ENCODE results near the gene TRABD.
"Not testable (repeated sequence)": the region's sequence is repeated elsewhere in the genome, so short reads cannot be mapped to it uniquely, and the experiment has no call there.

The TRABD gene

DNA sequence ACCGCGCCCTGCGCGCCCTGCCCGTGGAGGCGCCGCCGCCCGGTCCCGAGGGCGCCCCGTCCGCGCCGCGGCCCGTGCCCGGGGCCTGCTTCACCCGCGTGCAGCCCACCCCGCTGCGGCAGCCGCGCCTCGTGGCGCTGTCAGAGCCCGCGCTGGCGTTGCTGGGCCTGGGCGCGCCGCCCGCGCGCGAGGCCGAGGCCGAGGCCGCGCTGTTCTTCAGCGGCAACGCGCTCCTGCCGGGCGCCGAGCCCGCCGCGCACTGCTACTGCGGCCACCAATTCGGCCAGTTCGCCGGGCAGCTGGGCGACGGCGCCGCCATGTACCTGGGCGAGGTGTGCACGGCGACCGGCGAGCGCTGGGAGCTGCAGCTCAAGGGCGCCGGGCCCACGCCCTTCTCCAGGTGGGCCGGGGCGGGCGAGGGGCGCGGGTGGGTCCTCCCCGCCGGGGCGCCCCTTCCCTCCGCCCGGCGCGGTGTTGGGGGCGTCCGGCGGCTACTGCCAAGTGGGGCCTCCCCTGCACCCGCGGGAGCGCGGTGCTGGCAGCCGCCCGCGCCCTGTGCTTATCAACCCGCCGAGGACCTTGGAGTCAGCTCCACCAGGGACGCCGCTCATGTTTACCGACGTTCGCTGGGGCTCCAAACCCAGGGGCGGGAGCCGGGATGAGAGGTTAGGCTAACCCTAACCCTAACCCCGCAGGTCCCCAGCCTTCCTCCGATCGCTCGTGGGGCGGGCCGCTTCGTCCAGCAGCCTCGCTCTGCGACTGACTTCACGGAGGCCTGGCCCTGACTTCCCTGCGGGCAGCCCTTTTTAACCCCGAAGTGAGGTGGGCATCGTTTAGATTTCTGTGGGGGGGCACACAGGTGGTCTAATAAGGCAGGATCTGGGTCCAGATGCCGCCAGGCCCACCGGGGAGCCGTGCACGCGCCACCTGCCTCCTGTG, 15.7 kb downstream of the TRABD start:
- peak; percentile 67 for DNase-seq (ENCODE audit: low spot score)

DNA sequence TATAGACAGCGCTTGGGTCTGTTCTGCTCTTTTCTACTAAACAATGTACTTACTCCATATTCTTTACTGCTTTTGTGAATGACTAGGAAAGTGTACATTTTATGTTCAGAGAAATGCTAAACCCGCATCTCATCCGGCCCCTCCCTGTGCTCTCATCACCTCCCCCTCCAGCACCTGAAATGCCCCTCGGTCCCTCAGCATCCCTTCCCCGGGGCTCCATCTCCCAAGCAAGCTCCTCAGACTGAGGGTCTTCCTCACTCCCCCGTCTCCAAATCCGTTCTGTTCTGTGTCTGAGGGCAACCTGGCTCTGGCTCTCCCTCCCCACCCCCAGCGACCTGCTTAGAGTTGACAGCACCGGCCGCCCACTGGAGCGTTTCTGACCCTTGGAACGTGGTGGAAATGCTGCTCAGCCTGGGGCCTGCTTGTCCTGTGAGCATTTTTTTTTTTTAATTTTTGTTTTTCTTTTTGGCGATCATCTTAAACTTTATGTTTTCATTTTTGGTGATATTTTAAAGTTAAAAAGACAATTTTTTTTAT, 16.5 kb downstream of the TRABD start:
- DNase-seq (ENCODE audit: low spot score), result no peak

DNA sequence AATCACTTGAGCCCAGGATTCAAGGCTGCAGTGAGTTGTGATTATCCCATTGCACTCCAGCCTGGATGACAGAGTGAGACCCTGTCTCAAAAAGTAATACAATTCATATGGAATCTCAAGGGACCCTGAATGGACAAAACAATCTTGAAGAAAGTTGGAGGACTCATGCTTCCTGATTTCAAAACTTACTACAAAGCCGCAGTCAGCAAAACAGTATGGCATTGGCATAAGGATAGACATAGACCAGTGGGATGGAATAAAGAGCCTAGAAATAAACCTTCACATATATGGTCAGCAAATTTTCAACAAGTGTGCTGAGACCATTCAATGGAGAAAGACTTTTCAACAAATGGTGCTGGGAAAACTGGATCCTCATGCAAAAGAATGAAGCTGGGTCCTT, 17.6 kb downstream of the TRABD start:
- DNase-seq (ENCODE audit: low spot score), result no peak

DNA sequence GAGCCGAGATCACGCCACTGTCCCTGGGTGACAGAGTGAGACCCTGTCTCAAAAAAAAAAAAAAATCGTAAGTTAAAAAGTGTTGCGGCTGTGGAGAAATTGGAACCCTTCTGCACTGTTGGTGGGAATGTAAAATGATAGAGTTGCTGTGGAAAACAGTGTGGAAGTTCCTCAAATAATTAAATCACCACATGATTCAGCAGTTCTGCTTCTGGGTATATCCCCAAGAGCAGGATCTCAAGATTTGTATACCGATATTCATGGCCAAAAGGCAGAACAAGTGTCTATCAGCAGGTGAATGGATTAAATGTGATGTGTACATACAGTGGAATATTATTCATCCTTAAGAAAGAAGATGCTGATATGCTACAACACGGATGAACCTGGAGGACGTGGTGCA, 18.9 kb downstream of the TRABD start:
- DNase-seq (ENCODE audit: low spot score), result no peak

DNA sequence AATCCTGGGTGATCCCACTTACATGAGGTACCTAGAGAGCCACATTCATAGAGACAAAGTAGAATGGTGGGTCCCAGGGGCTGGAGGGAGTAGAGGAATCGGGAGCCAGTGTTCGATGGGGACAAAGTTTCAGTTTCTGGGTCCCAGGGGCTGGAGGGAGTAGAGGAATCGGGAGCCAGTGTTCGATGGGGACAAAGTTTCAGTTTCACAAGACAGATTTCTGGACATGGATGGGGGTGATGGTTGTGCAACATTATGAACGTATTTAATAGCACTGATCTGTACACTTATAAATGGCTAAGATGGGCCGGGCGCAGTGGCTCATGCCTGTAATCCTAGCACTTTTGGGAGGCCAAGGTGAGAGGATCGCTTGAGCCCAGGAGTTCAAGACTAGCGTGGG, 19.3 kb downstream of the TRABD start:
- DNase-seq (ENCODE audit: low spot score), result not testable (repeated sequence)

DNA sequence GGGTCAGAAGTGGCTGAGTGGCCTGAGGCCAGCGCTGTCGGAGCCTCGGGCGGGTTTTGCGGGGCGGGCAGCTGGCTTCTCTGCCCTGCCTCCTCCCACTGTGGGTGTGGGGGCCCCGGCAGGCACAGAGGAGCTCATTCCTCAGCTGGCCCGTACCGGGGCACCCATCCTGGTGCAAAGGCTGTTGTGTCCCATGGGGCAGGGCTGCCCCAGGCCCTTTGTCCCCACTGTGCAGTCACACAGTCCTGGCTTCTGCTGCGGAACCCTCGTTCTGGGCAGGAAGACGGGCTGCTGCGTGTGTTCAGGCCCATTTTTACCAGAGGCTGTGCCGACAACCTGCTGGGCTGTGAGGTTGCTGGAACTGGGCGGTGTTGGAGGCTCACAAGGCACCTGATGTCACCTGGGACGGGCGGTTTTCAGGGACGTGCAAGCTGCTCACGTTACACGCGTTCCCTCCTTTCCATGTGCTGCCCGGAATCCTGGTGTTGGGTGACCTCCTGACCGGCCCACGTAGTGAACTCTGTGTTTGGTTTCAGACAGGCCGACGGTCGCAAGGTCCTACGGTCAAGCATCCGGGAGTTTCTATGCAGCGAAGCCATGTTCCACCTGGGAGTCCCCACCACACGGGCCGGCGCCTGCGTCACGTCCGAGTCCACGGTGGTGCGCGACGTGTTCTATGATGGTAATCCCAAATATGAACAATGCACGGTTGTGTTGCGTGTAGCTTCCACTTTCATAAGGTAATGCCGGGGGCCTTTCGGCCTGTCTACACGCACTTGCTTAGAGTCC, 20.3 kb downstream of the TRABD start:
- DNase-seq (ENCODE audit: low spot score), result no peak

DNA sequence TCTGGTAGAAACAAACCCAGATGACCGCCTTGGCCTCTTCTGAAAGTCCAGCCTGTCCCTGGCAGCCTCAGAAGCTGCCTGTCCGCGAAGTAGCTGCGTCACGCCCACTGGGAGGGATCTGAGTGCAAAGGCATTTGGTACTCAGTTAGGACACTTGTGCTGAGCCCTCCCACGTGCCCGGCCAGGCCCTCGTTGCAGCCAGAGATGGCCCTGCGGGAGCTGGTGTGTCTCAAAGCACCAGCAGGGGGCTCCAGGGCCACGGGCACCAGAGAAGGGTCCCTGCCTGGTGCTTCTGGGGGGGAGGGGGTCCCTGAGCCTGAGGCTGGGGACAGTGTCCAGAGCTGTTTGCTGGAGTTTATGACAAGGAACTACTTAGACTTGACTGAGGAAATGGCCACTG, 20.9 kb downstream of the TRABD start:
- peak; percentile 67 for DNase-seq (ENCODE audit: low spot score)

DNA sequence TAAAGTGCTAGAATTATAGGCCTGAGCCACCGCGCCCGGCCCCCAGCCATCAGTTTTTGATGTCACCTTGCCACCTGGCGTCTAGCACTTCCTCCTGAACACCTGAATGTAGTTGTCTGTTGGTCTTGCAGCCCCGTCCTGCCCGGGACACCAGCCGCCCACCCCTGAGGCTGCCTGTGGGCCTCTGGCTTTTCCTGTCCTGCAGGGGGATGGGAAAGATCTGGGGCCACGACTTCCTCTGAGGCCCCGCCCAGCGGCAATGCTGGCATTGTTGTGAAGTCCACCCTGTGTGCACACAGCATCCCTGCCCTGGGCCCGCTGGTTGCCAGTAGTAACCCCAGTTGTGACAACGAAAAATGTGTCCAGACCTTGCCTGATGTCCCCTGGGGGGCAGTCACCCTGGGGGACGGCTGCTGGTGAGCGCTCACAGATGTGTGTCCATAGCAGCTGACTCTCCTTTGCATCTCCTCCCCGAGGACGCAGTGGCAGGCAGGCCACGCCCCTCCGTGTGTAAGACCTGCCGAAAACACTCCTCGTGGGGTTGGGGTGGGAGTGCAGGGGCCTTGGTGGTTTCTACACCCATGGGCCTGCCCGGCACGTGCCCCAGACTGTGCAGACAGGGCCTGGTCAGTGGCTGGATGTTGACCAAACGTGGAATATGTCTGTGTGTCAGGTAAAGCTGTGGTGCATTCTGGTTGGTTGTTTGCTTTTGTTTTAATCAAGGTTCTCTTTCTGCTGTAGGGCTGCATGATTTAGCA, 21.8 kb downstream of the TRABD start:
- no peak for DNase-seq (ENCODE audit: low spot score)

DNA sequence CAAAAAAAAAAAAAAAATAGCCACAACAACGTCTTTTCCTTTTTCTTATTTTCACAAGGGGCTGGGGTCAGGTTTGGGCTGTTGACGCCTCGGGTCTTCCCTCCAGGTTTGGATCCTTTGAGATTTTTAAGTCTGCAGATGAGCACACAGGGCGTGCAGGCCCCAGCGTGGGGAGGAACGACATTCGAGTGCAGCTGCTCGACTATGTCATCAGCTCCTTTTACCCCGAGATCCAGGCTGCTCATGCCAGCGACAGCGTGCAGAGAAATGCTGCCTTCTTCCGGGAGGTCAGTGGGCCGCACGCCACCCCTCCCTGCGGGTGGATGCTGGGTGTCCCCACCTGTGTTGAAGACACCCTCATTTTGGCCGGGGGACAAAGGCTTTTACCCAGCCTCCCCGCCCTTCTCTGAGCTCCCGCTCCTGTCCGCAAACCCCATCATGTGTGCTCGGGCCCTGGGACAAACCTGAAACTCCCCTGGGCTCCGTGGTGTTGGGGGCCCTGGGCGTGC, 22.8 kb downstream of the TRABD start:
- no peak for DNase-seq (ENCODE audit: low spot score)

DNA sequence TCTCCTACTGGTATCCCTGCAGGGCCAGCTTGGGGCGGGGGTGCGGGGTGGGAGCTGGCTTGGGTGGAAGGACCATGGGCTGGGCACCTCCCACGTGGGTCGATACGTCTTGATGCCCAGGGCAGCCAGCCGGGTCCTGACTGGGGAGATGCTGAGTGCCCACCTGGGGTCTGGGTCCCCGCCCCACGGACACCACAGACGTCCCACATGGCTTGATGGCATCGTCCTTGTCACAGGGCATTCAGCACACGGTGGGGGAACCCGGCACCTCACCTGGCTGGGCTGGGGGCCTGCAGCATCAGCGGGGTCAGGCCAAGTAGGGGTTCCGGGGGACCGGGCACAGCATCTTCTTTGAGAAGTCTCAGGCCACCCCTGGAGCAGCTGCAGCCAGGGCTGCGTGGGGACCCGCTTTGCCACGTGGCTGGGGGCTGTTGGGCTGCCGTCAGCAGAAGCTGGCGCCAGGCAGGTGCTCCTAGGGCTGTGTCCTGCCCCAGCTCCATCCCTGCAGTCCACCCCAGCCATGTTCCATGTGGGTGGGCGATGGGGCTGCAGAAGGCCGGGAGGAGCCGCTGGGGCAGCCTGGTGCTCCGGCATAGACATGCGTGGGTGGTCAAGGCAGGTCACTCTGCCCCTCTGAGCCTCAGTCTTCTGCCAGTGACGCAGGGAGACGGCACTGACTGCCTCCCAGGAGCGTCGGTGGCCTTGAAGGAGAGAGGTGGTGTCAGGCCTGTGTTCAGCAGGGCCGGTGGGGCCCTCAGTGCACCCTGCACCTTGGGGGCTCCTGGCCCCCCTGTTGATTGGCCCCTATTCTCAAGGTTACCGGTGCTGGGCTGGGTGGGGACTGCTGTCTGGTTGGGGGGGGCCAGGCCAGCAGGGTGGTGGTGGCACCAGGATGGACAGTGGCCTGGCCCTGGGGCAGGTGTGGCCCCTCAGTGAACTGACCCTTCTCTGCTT, 23.5 kb downstream of the TRABD start:
- no peak for DNase-seq (ENCODE audit: low spot score)

DNA sequence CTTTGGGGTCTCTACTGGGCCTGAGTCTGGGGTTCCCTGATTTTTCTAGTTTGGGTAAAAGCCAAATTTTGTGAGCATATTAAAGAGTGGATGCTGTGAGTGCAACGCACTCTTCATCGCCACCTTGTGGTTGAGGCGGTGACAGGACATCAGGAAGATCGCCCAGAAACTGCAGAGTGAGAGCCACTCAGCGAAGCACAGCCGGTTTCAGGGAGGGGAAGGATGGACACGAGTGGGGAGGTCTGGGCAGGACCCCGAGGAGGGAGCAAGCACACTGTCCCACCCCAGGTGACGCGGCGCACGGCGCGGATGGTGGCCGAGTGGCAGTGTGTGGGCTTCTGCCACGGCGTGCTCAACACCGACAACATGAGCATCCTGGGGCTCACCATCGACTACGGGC, 24.2 kb downstream of the TRABD start:
- DNase-seq (ENCODE audit: low spot score), result peak; percentile 89

DNA sequence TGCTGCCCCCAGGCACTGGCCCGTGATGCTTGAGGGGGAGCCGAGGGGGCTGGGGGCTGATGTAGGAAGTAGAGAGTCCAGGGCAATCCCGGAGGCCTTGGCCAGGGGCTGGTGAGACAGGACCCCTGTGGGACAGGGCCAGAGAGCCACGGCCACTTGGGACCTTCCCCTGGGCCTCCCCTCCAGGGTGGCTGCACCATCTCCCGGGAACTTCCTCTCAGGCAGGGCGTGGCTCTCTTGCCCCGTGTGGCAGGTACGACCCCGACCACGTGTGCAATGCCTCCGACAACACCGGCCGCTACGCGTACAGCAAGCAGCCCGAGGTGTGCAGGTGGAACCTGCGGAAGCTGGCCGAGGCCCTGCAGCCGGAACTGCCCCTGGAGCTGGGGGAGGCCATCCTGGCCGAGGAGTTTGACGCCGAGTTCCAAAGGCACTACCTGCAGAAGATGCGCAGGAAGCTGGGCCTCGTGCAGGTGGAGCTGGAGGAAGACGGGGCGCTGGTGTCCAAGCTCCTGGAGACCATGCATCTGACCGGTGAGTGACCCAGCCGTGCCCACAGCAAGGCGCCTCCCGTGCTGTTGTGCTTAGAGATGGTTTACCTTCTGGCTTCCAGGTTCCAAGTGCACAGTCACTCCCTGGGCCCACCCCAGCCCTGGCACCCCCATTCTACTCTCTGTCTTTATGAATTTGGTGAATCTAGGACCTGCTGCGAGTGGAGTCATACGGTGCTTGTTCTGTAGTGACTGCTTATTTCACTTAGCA, 24.8 kb downstream of the TRABD start:
- DNase-seq (ENCODE audit: low spot score), result no peak

DNA sequence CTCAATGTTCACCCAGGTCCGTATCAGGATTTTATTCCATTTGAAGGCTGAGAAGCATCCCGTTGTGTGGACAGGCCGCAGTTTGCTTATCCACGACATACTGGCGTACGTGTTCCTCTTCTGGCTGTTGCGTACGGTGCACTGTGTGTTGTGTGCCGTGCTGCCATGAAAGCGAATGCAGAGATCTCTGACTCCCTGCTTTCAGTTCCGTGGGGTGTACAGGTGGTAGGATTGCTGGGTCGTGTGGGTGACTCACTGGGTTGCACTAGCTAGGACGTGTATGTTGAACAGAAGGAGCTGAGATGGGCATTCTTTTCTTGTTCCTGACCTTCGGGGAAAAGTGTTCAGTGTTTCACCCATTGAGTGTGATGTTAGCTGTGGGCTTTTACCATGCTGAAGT, 25.4 kb downstream of the TRABD start:
- DNase-seq (ENCODE audit: low spot score), result no peak

DNA sequence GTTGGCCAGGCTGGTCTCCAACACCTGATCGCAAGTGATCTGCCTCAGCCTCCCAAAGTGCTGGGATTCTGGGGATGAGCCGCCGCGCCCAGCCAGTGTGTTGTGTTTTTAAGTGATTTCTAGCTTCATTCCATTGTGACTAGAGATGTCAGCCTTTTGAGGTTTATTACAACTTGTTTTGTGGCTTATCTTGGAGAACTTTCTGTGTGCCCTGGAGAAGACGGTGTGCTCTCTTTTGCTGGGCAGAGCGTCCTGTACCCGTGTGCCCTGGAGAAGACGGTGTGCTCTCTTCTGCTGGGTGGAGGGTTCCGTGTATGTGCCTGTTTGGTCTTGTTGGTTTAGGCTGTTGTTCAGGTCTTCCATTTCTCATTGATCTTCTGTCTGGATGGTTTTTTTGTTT, 27.6 kb downstream of the TRABD start:
- DNase-seq (ENCODE audit: low spot score), result no peak

DNA sequence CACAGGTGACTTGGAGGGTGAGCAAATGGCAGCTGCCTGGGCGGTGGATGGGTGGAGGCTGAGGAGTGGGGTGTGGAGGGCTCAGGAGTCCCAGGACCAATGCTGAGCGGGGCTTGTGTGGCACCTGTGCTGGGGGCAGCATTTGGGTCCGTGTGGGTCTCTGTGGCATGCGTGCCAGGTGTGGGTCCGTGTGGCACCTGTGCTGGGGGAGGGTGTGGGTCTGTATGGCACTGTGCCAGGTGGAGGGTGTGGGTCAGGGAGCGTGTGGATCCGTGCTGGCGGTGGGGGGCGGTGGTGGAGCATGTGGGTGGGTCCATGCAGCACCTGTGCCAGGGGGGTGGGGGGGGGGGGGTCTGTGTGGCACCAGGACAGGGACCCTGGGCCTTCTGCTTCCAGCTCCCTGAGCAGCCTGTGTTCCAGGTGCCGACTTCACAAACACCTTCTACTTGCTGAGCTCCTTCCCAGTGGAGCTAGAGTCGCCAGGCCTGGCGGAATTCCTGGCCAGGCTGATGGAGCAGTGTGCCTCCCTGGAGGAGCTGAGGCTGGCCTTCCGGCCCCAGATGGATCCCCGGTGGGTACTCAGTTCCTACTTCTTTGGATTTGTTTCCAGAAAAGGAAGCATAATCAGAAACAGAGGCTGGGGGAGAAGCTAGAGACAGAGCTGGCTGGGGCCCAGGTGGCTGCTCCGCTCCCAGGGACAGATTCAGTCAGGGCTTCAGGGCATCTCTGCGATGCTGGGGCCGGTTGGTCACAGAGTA, 29.8 kb downstream of the TRABD start:
- DNase-seq (ENCODE audit: low spot score), result no peak

DNA sequence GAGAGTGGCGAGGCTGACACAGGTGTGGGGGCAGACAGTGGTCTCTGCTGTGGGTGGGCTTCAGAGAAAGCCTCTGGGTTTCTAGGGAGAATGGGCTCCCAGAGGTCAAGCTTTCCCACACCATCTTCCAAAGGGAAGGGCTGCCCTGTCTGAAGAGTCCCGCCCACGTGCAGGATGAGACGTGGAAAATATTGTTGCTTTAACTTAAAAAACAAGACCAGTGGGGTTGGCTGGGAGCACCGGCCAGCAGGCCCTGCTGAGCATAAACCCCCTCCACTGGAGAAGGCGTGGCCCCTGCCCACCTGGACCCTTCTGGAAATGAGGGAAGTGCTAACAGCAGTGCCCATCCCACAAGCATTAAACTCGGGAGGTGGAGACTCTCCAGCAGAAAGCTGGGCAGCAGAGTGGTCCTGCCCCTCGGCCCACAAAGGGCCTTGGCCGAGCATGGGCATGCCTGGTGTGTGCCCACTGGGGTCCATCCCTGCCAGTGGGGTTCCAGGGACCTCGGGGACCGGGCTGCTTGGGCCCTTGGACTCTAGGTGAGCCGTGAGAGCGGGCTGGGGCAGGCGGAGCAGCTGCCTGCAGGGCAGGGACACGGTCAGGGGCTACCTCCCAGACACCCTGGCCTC, 30.5 kb downstream of the TRABD start:
- no peak for DNase-seq (ENCODE audit: low spot score)

DNA sequence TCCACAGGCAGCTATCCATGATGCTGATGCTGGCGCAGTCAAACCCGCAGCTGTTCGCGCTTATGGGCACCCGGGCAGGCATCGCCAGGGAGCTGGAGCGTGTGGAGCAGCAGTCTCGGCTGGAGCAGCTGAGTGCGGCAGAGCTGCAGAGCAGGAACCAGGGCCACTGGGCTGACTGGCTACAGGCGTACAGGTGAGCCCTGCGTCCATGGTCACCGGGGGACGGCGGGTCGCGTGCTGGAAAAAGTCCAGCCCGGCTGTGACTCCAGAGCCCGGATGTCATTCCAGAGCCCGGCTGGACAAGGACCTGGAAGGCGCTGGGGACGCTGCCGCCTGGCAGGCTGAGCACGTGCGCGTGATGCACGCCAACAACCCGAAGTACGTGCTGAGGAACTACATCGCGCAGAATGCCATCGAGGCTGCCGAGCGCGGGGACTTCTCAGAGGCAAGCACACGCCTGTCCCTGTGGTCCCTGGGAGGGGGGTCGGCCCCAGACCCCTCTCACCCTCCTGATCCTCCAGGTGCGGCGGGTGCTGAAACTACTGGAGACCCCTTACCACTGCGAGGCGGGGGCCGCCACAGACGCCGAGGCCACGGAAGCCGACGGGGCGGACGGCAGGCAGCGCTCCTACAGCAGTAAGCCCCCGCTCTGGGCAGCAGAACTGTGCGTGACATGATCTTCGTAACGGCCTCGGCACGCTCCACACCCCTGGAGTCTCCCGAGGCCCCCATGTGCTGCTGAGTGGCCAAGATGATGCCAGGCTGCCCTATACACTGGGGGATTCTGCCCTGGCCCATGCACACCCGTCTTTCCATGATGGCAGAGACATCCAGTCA, 31.2 kb downstream of the TRABD start:
- DNase-seq (ENCODE audit: low spot score), result no peak
